Measurements from ENCODE around the gene SLC30A7. TPM values are rescaled to one million over a fixed set of nuclear protein-coding genes. Genes with fewer than 3 reads are reported as not detected.
"Not testable (repeated sequence)": the region's sequence is repeated elsewhere in the genome, so short reads cannot be mapped to it uniquely, and the experiment has no call there.

Gene SLC30A7
- total and polyA plus RNA-seq, 2 of the 13 experiments (the other 11 are each of a cell fraction or from before 2014, with no cell fraction given) = 8.3 to 40.8 TPM

- POLR2A ChIA-PET = interaction anchor here (1.1 kb wide), 1 partner anchor 11 kb away, joined by 14 read pairs; the partner anchor contains the start of genes EXTL2 and SLC30A7
- 32% methylated on average over 4 of the region's 4 CpGs for WGBS (ENCODE audit: low lambda C conversion rate)
- Histone ChIP-seq H3K9ac (ENCODE audit: insufficient read depth, low read depth, low read length) (peak overlapping the region; percentile 4; the same call in 1 of the 2 replicates), H2AFZ (ENCODE audit: low read length) (no peak overlapping the region), H3K4me1 (ENCODE audit: insufficient read depth, low read length) (peaks cover 17% of the 10 kb centered on the region), H3K27ac (ENCODE audit: extremely low read length, insufficient read depth, low read length) (no peak overlapping the region), H3K9me3 (ENCODE audit: low read length) (peaks cover under 1% of the 10 kb centered on the region; the same call in 1 of the 2 replicates), H3K27me3 (ENCODE audit: control insufficient read depth in 1 of 2, insufficient read depth in 2 of 2, low read length in 2 of 2) (no peaks in the 10 kb centered on the region), H3K36me3 (replicated peaks in 1 of 2; ENCODE audit: control insufficient read depth in 1 of 2, insufficient read depth in 2 of 2, low read length in 2 of 2) (0 out of 5 replicates have a peak, but pooled peaks cover 0 to 4% of the 10 kb centered on the region in 2 experiments), H3K4me2 (ENCODE audit: low read depth, low read length) (no peak overlapping the region; the same call in 1 of the 2 replicates), H4K20me1 (ENCODE audit: insufficient read depth, low read length) (no peaks in the 10 kb centered on the region), H3K4me3 (replicated peaks in 1 of 3; ENCODE audit: insufficient read depth in 1 of 3, low read depth in 2 of 3, low read length in 3 of 3) (no peak overlapping the region), H3K79me2 (ENCODE audit: insufficient read depth, low read length) (no peaks in the 10 kb centered on the region)
- in situ Hi-C loops (cut with HindIII; ENCODE audit: extremely low pct_ligation_motif_present, low pct_unique_long_range_greater_than_20kb) = no loop called here
- no TSS peak for BruUV-seq (replicated peaks)
- ATAC-seq = peak; percentile 87
- FAIRE-seq = no peak
- CTCF ChIA-PET (ENCODE audit: low intra/inter-chr PET ratio, low total read pairs) = no interaction called here
- peak; percentile 36; the same call in 1 of the 2 replicates for TF ChIP-seq FOSL1 (CRISPR knock-in tag; IDR thresholded peaks at IDR 0.05; ENCODE audit: borderline replicate concordance)
- TF ChIP-seq ZNF761 (CRISPR knock-in tag; conservative IDR thresholded peaks at IDR 0.05) = no peak
- peak; percentile 61; the same call in 1 of the 2 replicates for TF ChIP-seq ARID3A (IDR thresholded peaks at IDR 0.05; ENCODE audit: low read depth, low read length)
- peak; percentile 58 for TF ChIP-seq SAP130 (CRISPR knock-in tag; IDR thresholded peaks at IDR 0.05; ENCODE audit: low read depth)
- peak; percentile 55 for TF ChIP-seq FOSL2 (CRISPR knock-in tag; IDR thresholded peaks at IDR 0.05)
- peak; percentile 14; the same call in 1 of the 2 replicates for TF ChIP-seq STAG1 (CRISPR knock-in tag; IDR thresholded peaks at IDR 0.05)
- TF ChIP-seq CBX2 (IDR thresholded peaks at IDR 0.05; ENCODE audit: low read depth, low read length) = no peak
- no peak for TF ChIP-seq CBX2 (CRISPR knock-in tag; IDR thresholded peaks at IDR 0.05; ENCODE audit: low read depth)
- no peak for TF ChIP-seq MAZ (IDR thresholded peaks at IDR 0.05; ENCODE audit: borderline replicate concordance, low read depth, low read length)
- TF ChIP-seq MAZ (CRISPR knock-in tag; IDR thresholded peaks at IDR 0.05; ENCODE audit: low read depth) = no peak
- TF ChIP-seq ZNF17 (CRISPR knock-in tag; IDR thresholded peaks at IDR 0.05) = no peak
- peak; percentile 55; the same call in 1 of the 3 replicates for TF ChIP-seq MXI1 (IDR thresholded peaks at IDR 0.05; ENCODE audit: borderline replicate concordance, low read depth, low read length)
- TF ChIP-seq ZNF333 (CRISPR knock-in tag; IDR thresholded peaks at IDR 0.05; ENCODE audit: borderline replicate concordance) = no peak
- TF ChIP-seq ZBTB20 (CRISPR knock-in tag; IDR thresholded peaks at IDR 0.05; ENCODE audit: borderline replicate concordance, low read depth) = no peak
- no peak for TF ChIP-seq ZNF704 (CRISPR knock-in tag; IDR thresholded peaks at IDR 0.05; ENCODE audit: borderline replicate concordance)
- peak; percentile 28 for DNase-seq (ENCODE audit: low spot score)
- intact Hi-C loops (cut with micrococcal nuclease; ENCODE audit: unreplicated experiment) = no loop called here
Measured at GRCh38 chr1:100883963-100884362, 11.9 kb upstream of the SLC30A7 start.

GRCh38 chr1:100889007-100889406, 6.9 kb upstream of the SLC30A7 start:
- CTCF ChIA-PET (ENCODE audit: low intra/inter-chr PET ratio, low total read pairs); H3K27ac ChIP-seq (ENCODE audit: extremely low read length, insufficient read depth, low read length); H3K27me3 ChIP-seq (ENCODE audit: control insufficient read depth in 1 of 2, insufficient read depth in 2 of 2, low read length in 2 of 2); BruUV-seq (replicated peaks); H3K9ac ChIP-seq (ENCODE audit: insufficient read depth, low read depth, low read length); H4K20me1 ChIP-seq (ENCODE audit: insufficient read depth, low read length); ATAC-seq; DNase-seq (ENCODE audit: low spot score); H3K4me3 ChIP-seq (replicated peaks in 1 of 3; ENCODE audit: insufficient read depth in 1 of 3, low read depth in 2 of 3, low read length in 3 of 3); H2AFZ ChIP-seq (ENCODE audit: low read length); H3K4me2 ChIP-seq (ENCODE audit: low read depth, low read length); POLR2A ChIA-PET; intact Hi-C loops (cut with micrococcal nuclease; ENCODE audit: unreplicated experiment); FAIRE-seq; H3K79me2 ChIP-seq (ENCODE audit: insufficient read depth, low read length); H3K36me3 ChIP-seq (replicated peaks in 1 of 2; ENCODE audit: control insufficient read depth in 1 of 2, insufficient read depth in 2 of 2, low read length in 2 of 2); in situ Hi-C loops (cut with HindIII; ENCODE audit: extremely low pct_ligation_motif_present, low pct_unique_long_range_greater_than_20kb): not testable (repeated sequence)
- 100% methylated on average over 1 of the region's 1 CpG for WGBS (ENCODE audit: low lambda C conversion rate)
- Histone ChIP-seq H3K9me3 (ENCODE audit: low read length) (peaks cover 22% of the 10 kb centered on the region), H3K4me1 (ENCODE audit: insufficient read depth, low read length) (peaks cover 23% of the 10 kb centered on the region)
